ENCODE data around the gene DPP6. TPM values are rescaled to one million over a fixed set of nuclear protein-coding genes. Genes with fewer than 3 reads are reported as not detected.

DPP6 gene
- total and polyA plus RNA-seq, 2 experiments from 2014 or later: not detected

- no peak for TF ChIP-seq ETS1 (IDR thresholded peaks at IDR 0.05)
Observed at GRCh38 chr7:154584352-154585252, 532.4 kb downstream of the DPP6 start (continued).

GRCh38 chr7:154587792-154588191 lies 535.6 kb downstream of the DPP6 start:
- DNase-seq (ENCODE audit: low spot score): no peak
- no peak overlapping the region for H3K4me3 ChIP-seq
- H3K9me3 Mint-ChIP-seq: no peaks in the 10 kb centered on the region
- ATAC-seq: no peak
- peaks cover 6% of the 10 kb centered on the region; the same call in 2 of the 3 replicates for H3K4me1 Mint-ChIP-seq
- no peaks in the 10 kb centered on the region for H3K9me2 ChIP-seq (ENCODE audit: insufficient read depth)
- no peaks in the 10 kb centered on the region for H3K4me1 ChIP-seq (ENCODE audit: insufficient read depth)
- no peaks in the 10 kb centered on the region for H3F3A ChIP-seq (replicated peaks; ENCODE audit: low read depth)
- H3K4me2 ChIP-seq: no peak overlapping the region
- no peaks in the 10 kb centered on the region for H3K79me2 ChIP-seq (replicated peaks; ENCODE audit: insufficient read depth)
- no peaks in the 10 kb centered on the region for H3K27me3 ChIP-seq (ENCODE audit: insufficient read depth)
- H3K27ac Mint-ChIP-seq: no peak overlapping the region
- H2AFZ ChIP-seq: no peak overlapping the region
- no peak overlapping the region for H3K27ac ChIP-seq (ENCODE audit: low read depth)
- H3K4me3 Mint-ChIP-seq: no peak overlapping the region
- no peaks in the 10 kb centered on the region; the same call in 2 of the 3 replicates for H3K36me3 Mint-ChIP-seq (ENCODE audit: low read depth)
- peaks cover 6% of the 10 kb centered on the region for H3K27me3 Mint-ChIP-seq (ENCODE audit: insufficient read depth, low read depth, poor library complexity)
- H4K20me1 ChIP-seq (replicated peaks; ENCODE audit: insufficient read depth): no peaks in the 10 kb centered on the region
- H3K36me3 ChIP-seq (ENCODE audit: insufficient read depth): peaks cover 7% of the 10 kb centered on the region; the same call in 1 of the 2 replicates
- TF ChIP-seq ZNF331 (CRISPR knock-in tag; IDR thresholded peaks at IDR 0.05; ENCODE audit: low read depth) (no peak), REST (IDR thresholded peaks at IDR 0.05; ENCODE audit: unreplicated experiment) (no peak), POLR2AphosphoS5 (IDR thresholded peaks at IDR 0.05; ENCODE audit: low read depth) (no peak), NANOG (IDR thresholded peaks at IDR 0.05; ENCODE audit: borderline replicate concordance) (no peak), ZNF462 (CRISPR knock-in tag; IDR thresholded peaks at IDR 0.05) (no peak), ZNF114 (CRISPR knock-in tag; IDR thresholded peaks at IDR 0.05) (no peak), ETS1 (IDR thresholded peaks at IDR 0.05) (no peak), CREB1 (CRISPR knock-in tag; IDR thresholded peaks at IDR 0.05; ENCODE audit: low read depth) (no peak), EZH2 (IDR thresholded peaks at IDR 0.05; ENCODE audit: low read depth, unreplicated experiment) (no peak), STAT1 (IDR thresholded peaks at IDR 0.05; ENCODE audit: unreplicated experiment) (no peak)
